Measurements from ENCODE around the gene PDZD8.

DNA sequence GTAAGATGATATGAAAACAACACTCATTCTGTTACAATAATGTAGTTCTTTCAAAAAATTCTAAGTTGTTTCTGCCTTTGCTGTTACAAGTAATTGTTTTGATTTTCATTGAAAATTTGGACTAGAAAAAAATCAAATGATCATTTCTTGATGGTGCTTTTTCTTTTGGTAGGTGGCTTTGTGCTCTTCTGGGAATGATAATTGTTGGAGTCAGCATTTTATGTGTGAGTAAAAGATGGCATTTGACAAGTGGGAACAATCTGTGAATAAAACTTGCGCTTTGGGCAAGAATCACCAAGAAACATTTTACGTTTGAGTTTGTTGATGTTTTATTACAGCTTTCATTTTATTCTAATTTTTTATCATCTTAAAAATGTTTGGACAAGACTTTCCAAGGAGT is 108.4 kb downstream of the PDZD8 start:
- TF ChIP-seq, protein P1, sequence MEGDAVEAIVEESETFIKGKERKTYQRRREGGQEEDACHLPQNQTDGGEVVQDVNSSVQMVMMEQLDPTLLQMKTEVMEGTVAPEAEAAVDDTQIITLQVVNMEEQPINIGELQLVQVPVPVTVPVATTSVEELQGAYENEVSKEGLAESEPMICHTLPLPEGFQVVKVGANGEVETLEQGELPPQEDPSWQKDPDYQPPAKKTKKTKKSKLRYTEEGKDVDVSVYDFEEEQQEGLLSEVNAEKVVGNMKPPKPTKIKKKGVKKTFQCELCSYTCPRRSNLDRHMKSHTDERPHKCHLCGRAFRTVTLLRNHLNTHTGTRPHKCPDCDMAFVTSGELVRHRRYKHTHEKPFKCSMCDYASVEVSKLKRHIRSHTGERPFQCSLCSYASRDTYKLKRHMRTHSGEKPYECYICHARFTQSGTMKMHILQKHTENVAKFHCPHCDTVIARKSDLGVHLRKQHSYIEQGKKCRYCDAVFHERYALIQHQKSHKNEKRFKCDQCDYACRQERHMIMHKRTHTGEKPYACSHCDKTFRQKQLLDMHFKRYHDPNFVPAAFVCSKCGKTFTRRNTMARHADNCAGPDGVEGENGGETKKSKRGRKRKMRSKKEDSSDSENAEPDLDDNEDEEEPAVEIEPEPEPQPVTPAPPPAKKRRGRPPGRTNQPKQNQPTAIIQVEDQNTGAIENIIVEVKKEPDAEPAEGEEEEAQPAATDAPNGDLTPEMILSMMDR (IDR thresholded peaks at IDR 0.05), result no peak
- TF ChIP-seq ZFX (IDR thresholded peaks at IDR 0.05; ENCODE audit: borderline replicate concordance), result no peak

Measured in 22Rv1 (cell line).